HCT116 (cell line): ENCODE measurements around the gene SULT1E1. TPM values are rescaled to one million over a fixed set of nuclear protein-coding genes. Genes with fewer than 3 reads are reported as not detected.

ENCODE experiments used
- ATAC-seq: fragments of 200-7000 bp; cut with Tn5 transposase; 2 replicates; pipeline ENCODE4 v1.9.1; 2020; ENCODE audit warnings: mild to moderate bottlenecking, moderate library complexity
- BruUV-seq: library from RNA; stranded (reverse); fragments of 400-500 nt; replicated peaks from 2 replicates; lab custom pipeline; 2021; lab: Mats Ljungman, UMichigan
- CTCF ChIA-PET: fragments of 300-600 bp; sonication (Branson Sonifier 250); formaldehyde crosslinking; loops from one replicate; lab custom pipeline; 2021; ENCODE audit warnings: antibody characterized with exemption; lab: Charles Lee
- POLR2A ChIA-PET: fragments of 300-600, 350-600 bp; sonication (Branson Sonifier 250); formaldehyde crosslinking; loops from one replicate; lab custom pipeline; 2021; ENCODE audit warnings: antibody characterized with exemption; lab: Charles Lee
- RAD21 ChIA-PET, 2 experiments: fragments of 300-600 bp; sonication (Branson Sonifier 250); formaldehyde crosslinking; loops; one replicate each; lab custom pipeline; 2023; ENCODE audit warnings: low total read pairs in 2 of 2; ENCODE audit not compliant: uncharacterized antibody in 2 of 2, unreplicated experiment in 2 of 2, low non-redundant PET in 1 of 2; lab: Charles Lee
- DNase-seq: peaks from one replicate; pipeline ENCODE4 v3.0.0-alpha.2; 2010; ENCODE audit warnings: low read depth, low spot score
- H2AFZ ChIP-seq: fragments of 200-600 bp; shearing (Covaris generic), sonication (generic); 2 replicates; pipeline ENCODE4 v1.6.1; 2017; ENCODE audit warnings: low read depth, mixed run types, mixed read lengths, antibody characterized with exemption, low read length; ENCODE audit not compliant: poor library complexity, severe bottlenecking
- H3K27ac ChIP-seq: 2 replicates; pipeline ENCODE4 v1.5.1; 2012; ENCODE audit warnings: low read depth, low read length
- H3K27me3 ChIP-seq: fragments of 200-600 bp; sonication (generic); 2 replicates; pipeline ENCODE4 v1.6.1; 2016; ENCODE audit warnings: mixed run types, low read length, mixed read lengths; ENCODE audit not compliant: insufficient read depth
- H3K36me3 ChIP-seq, 2 experiments: fragments of 200-500 bp in 1 of 2; fragments of 200-600 bp in 1 of 2; sonication (Bioruptor generic) in 1 of 2; sonication (generic) in 1 of 2; 2 replicates each; pipeline versions ENCODE4 v1.5.1 to v1.6.1; 2014 to 2016; ENCODE audit warnings: low read length in 2 of 2, inconsistent platforms in 1 of 2, mixed read lengths in 1 of 2, mixed run types in 1 of 2; ENCODE audit not compliant: insufficient read depth in 2 of 2, control insufficient read depth in 1 of 2
- H3K4me1 ChIP-seq, 2 experiments: fragments of 200-600 bp in 1 of 2; sonication (generic) in 1 of 2; 2 replicates each; pipeline versions ENCODE4 v1.5.1 to v1.6.1; 2012 to 2017; ENCODE audit warnings: low read length in 2 of 2, inconsistent platforms in 1 of 2, mild to moderate bottlenecking in 1 of 2, mixed read lengths in 1 of 2, mixed run types in 1 of 2, moderate library complexity in 1 of 2; ENCODE audit not compliant: insufficient read depth in 2 of 2, control insufficient read depth in 1 of 2
- H3K4me2 ChIP-seq: fragments of 200-600 bp; sonication (generic); 2 replicates; pipeline ENCODE4 v1.6.1; 2017; ENCODE audit warnings: mixed run types, low read length, mixed read lengths
- H3K4me3 ChIP-seq, 2 experiments: fragments of 200-600 bp in 1 of 2; sonication (generic) in 1 of 2; replicated peaks in 1 of 2; 2 replicates each; pipeline ENCODE4 v1.5.1; 2011 to 2016; ENCODE audit warnings: low read length in 2 of 2, control low read depth in 1 of 2, low read depth in 1 of 2, mild to moderate bottlenecking in 1 of 2, mixed read lengths in 1 of 2, mixed run types in 1 of 2
- H3K79me2 ChIP-seq: fragments of 200-600 bp; sonication (generic); 2 replicates; pipeline ENCODE4 v1.6.1; 2017; ENCODE audit warnings: mild to moderate bottlenecking, mixed run types, low read length, moderate library complexity, mixed read lengths; ENCODE audit not compliant: insufficient read depth
- H3K9ac ChIP-seq: fragments of 200-600 bp; sonication (generic); 2 replicates; pipeline ENCODE4 v1.6.1; 2016; ENCODE audit warnings: low read length, mixed read lengths
- H3K9me2 ChIP-seq: fragments of 200-600 bp; sonication (generic), shearing (Covaris generic); 2 replicates; pipeline ENCODE4 v1.6.1; 2017; ENCODE audit warnings: mixed run types, mild to moderate bottlenecking, moderate library complexity; ENCODE audit not compliant: insufficient read depth
- H3K9me3 ChIP-seq, 2 experiments: fragments of 200-500 bp in 1 of 2; fragments of 200-600 bp in 1 of 2; sonication (Bioruptor generic) in 1 of 2; sonication (generic) in 1 of 2; 2 replicates each; pipeline ENCODE4 v1.6.1; 2014 to 2017; ENCODE audit warnings: low read length in 2 of 2, mixed read lengths in 2 of 2, inconsistent platforms in 1 of 2, low read depth in 1 of 2, mild to moderate bottlenecking in 1 of 2, mixed run types in 1 of 2, moderate library complexity in 1 of 2; ENCODE audit not compliant: control insufficient read depth in 1 of 2, insufficient read depth in 1 of 2
- H4K20me1 ChIP-seq: fragments of 200-600 bp; sonication (generic), shearing (Covaris generic); 2 replicates; pipeline ENCODE4 v1.6.1; 2017; ENCODE audit warnings: mixed run types, mild to moderate bottlenecking, moderate library complexity; ENCODE audit not compliant: insufficient read depth
- CBX3 ChIP-seq: IDR thresholded peaks from 2 replicates; pipeline ENCODE4 v1.6.1; 2012; ENCODE audit warnings: low read depth
- CEBPB ChIP-seq: IDR thresholded peaks from 2 replicates; pipeline ENCODE4 v1.6.1; 2012; ENCODE audit warnings: low read depth
- CTCF ChIP-seq, 3 experiments: fragments of 200-600 bp in 1 of 3; sonication (generic) in 1 of 3; IDR thresholded peaks in 2 of 3; conservative IDR thresholded peaks in 1 of 3; 2 replicates each; pipeline ENCODE4 v1.5.1; 2012 to 2017; ENCODE audit warnings: low read depth in 2 of 3, low read length in 2 of 3, antibody characterized with exemption in 1 of 3, borderline replicate concordance in 1 of 3, control low read depth in 1 of 3, mild to moderate bottlenecking in 1 of 3, mixed read lengths in 1 of 3, mixed run types in 1 of 3, moderate library complexity in 1 of 3; ENCODE audit not compliant: insufficient read depth in 1 of 3
- EGR1 ChIP-seq: IDR thresholded peaks from 2 replicates; pipeline ENCODE4 v1.6.1; 2012; ENCODE audit warnings: low read depth
- EZH2 ChIP-seq: fragments of 200-600 bp; sonication (generic); IDR thresholded peaks from 2 replicates; pipeline ENCODE4 v1.6.1; 2017; ENCODE audit warnings: antibody characterized with exemption, mixed run types
- EZH2phosphoT487 ChIP-seq: fragments of 200-600 bp; IDR thresholded peaks from 2 replicates; pipeline ENCODE4 v1.6.1; 2018; ENCODE audit warnings: antibody characterized with exemption, borderline replicate concordance
- FOSL1 ChIP-seq: IDR thresholded peaks from 2 replicates; pipeline ENCODE4 v1.6.1; 2012; ENCODE audit warnings: low read depth
- MAX ChIP-seq: IDR thresholded peaks from 2 replicates; pipeline ENCODE4 v1.6.1; 2012
- POLR2A ChIP-seq: IDR thresholded peaks from 2 replicates; pipeline ENCODE4 v1.7.0; 2011; ENCODE audit warnings: borderline replicate concordance; ENCODE audit not compliant: insufficient read depth, insufficient read length; ENCODE audit errors: extremely low read depth
- POLR2AphosphoS5 ChIP-seq: IDR thresholded peaks from 2 replicates; pipeline ENCODE4 v1.6.1; 2011; ENCODE audit warnings: mild to moderate bottlenecking, low read depth, low read length, moderate library complexity
- RAD21 ChIP-seq: IDR thresholded peaks from 2 replicates; pipeline ENCODE4 v1.6.1; 2012; ENCODE audit warnings: low read depth, mild to moderate bottlenecking
- SIN3A ChIP-seq: IDR thresholded peaks from 2 replicates; pipeline ENCODE4 v1.6.1; 2012; ENCODE audit warnings: low read depth
- SP1 ChIP-seq: IDR thresholded peaks from 2 replicates; pipeline ENCODE4 v1.6.1; 2012; ENCODE audit warnings: low read depth
- SRF ChIP-seq: IDR thresholded peaks from 2 replicates; pipeline ENCODE4 v1.6.1; 2012; ENCODE audit warnings: low read depth
- YY1 ChIP-seq: IDR thresholded peaks from 2 replicates; pipeline ENCODE4 v1.6.1; 2011; ENCODE audit warnings: low read length, low read depth, moderate library complexity, mild to moderate bottlenecking; ENCODE audit not compliant: insufficient replicate concordance; ENCODE audit errors: extremely low read depth
- ZBTB33 ChIP-seq: IDR thresholded peaks from 2 replicates; pipeline ENCODE4 v1.6.1; 2011; ENCODE audit warnings: mild to moderate bottlenecking, low read length, moderate library complexity; ENCODE audit not compliant: insufficient replicate concordance; ENCODE audit errors: extremely low read depth
- ZFX ChIP-seq: fragments of 450-650 bp; IDR thresholded peaks from 2 replicates; pipeline ENCODE4 v1.6.1; 2017
- ZNF274 ChIP-seq: fragments of 200-500 bp; sonication (Bioruptor generic); IDR thresholded peaks from 2 replicates; pipeline ENCODE4 v1.6.1; 2014; ENCODE audit warnings: mild to moderate bottlenecking, low read depth, low read length, inconsistent platforms
- intact Hi-C: fragments of 100-400 bp; cut with micrococcal nuclease; formaldehyde crosslinking; loops from 2 replicates; pipeline ENCODE4 v1.10.0; 2022
- total RNA-seq: library from RNA; stranded (reverse); gene quantifications from one replicate; pipeline ENCODE4 v1.2.1, GENCODE V29; 2021; ENCODE audit not compliant: unreplicated experiment

The SULT1E1 gene
- total RNA-seq, 1 experiment from 2014 or later: not detected

- no peaks in the 10 kb centered on the region for H3K4me1 ChIP-seq
- RAD21 ChIA-PET: no interaction called here
- no peaks in the 10 kb centered on the region for H3K9me2 ChIP-seq
- ATAC-seq (no peak), DNase-seq (no peak)
- intact Hi-C loops: no loop called here
- no TSS peak for BruUV-seq
- no peak overlapping the region for H3K4me3 ChIP-seq
- no peak overlapping the region for H3K9ac ChIP-seq
- no peaks in the 10 kb centered on the region for H3K79me2 ChIP-seq
- no peaks in the 10 kb centered on the region for H3K36me3 ChIP-seq
- TF ChIP-seq ZNF274 (no peak), SRF (no peak), YY1 (no peak), EGR1 (no peak), SIN3A (no peak), CTCF (IDR thresholded peaks at IDR 0.05 in 2 of 3, conservative IDR thresholded peaks at IDR 0.05 in 1 of 3; ENCODE audit: borderline replicate concordance in 1 of 3, insufficient read depth in 1 of 3, low read depth in 2 of 3, low read length in 2 of 3) (no peak), ZFX (no peak), EZH2 (no peak), EZH2phosphoT487 (no peak), CBX3 (no peak), CEBPB (no peak), FOSL1 (no peak), MAX (no peak), SP1 (no peak), POLR2AphosphoS5 (no peak), RAD21 (no peak), POLR2A (no peak), ZBTB33 (no peak)
- CTCF ChIA-PET: no interaction called here
- no peak overlapping the region for H2AFZ ChIP-seq
- H3K9me3 ChIP-seq: no peaks in the 10 kb centered on the region
- H3K27me3 ChIP-seq: no peaks in the 10 kb centered on the region
- POLR2A ChIA-PET: no interaction called here
- H3K4me2 ChIP-seq: no peak overlapping the region
- H3K27ac ChIP-seq: no peak overlapping the region
- H4K20me1 ChIP-seq: no peaks in the 10 kb centered on the region
These were observed 18.3 kb upstream of the SULT1E1 start for GRCh38 chr4:69878250-69878649.
